K562 (cell line): Measurements from ENCODE around the gene DUOXA2. TPM values are rescaled to one million over a fixed set of nuclear protein-coding genes. Genes with fewer than 3 reads are reported as not detected.

ENCODE experiments used
- ATF1 ChIP-seq, 2 experiments: fragments of 450-650 bp in 1 of 2; IDR thresholded peaks; 2 replicates each; pipeline ENCODE4 v1.6.1; 2016; ENCODE audit warnings: missing compliant biosample characterization in 1 of 2, missing genetic modification characterization in 1 of 2
- CBX5 ChIP-seq: IDR thresholded peaks from 2 replicates; pipeline ENCODE4 v1.6.1; 2014; ENCODE audit warnings: low read depth, borderline replicate concordance
- DPF2 ChIP-seq: fragments of 450-650 bp; IDR thresholded peaks from 2 replicates; pipeline ENCODE4 v1.6.1; 2016
- ELF1 ChIP-seq: fragments of 200-800 bp; sonication (Bioruptor generic); IDR thresholded peaks from 2 replicates; pipeline ENCODE4 v1.6.1; 2016; ENCODE audit warnings: missing genetic modification characterization, missing compliant biosample characterization
- EP400 ChIP-seq: fragments of 450-650 bp; IDR thresholded peaks from 2 replicates; pipeline ENCODE4 v1.6.1; 2017; ENCODE audit warnings: antibody characterized with exemption, mild to moderate bottlenecking, moderate library complexity
- FUS ChIP-seq: fragments of 200-400 bp; formaldehyde crosslinking; optimal IDR thresholded peaks from 2 replicates; pipeline ENCODE3; 2017; ENCODE audit warnings: low read depth, low read length
- HCFC1 ChIP-seq: IDR thresholded peaks from 2 replicates; pipeline ENCODE4 v1.6.1; 2012; ENCODE audit warnings: low read depth, low read length, improper control_type of control experiment
- MTA3 ChIP-seq: fragments of 450-650 bp; formaldehyde crosslinking; IDR thresholded peaks from 2 replicates; pipeline ENCODE4 v1.6.1; 2017; ENCODE audit warnings: mild to moderate bottlenecking, borderline replicate concordance
- NCOA6 ChIP-seq: fragments of 450-650 bp; IDR thresholded peaks from 2 replicates; pipeline ENCODE4 v1.6.1; 2017; ENCODE audit warnings: mild to moderate bottlenecking
- NONO ChIP-seq, 2 experiments: fragments of 200-400 bp in 1 of 2; fragments of 450-650 bp in 1 of 2; formaldehyde crosslinking in 1 of 2; IDR thresholded peaks; 2 replicates each; pipeline ENCODE4 v1.6.1; 2017; ENCODE audit warnings: low read depth in 2 of 2, mild to moderate bottlenecking in 2 of 2, moderate library complexity in 2 of 2, low read length in 1 of 2
- PTRF ChIP-seq: fragments of 450-650 bp; IDR thresholded peaks from 2 replicates; pipeline ENCODE4 v1.6.1; 2016; ENCODE audit warnings: mild to moderate bottlenecking, missing genetic modification characterization, missing compliant biosample characterization
- SAP30 ChIP-seq: fragments of 200-600 bp; sonication (generic); IDR thresholded peaks from 2 replicates; pipeline ENCODE4 v1.6.1; 2012; ENCODE audit warnings: borderline replicate concordance, low read depth, mild to moderate bottlenecking, moderate library complexity, low read length, control low read depth, inconsistent platforms; ENCODE audit not compliant: insufficient read depth, poor library complexity, severe bottlenecking
- TAF7 ChIP-seq: fragments of 450-650 bp; IDR thresholded peaks from 2 replicates; pipeline ENCODE4 v1.6.1; 2016; ENCODE audit warnings: missing genetic modification characterization, missing compliant biosample characterization
- TEAD1 ChIP-seq, 2 experiments: fragments of 450-650 bp in 1 of 2; sonication (generic) in 1 of 2; formaldehyde crosslinking; IDR thresholded peaks; 2 replicates each; pipeline versions ENCODE4 v1.4.0 to v1.8.0; 2020 to 2022; ENCODE audit warnings: mild to moderate bottlenecking in 2 of 2, missing genetic modification reagents in 1 of 2
- WHSC1 ChIP-seq: IDR thresholded peaks from one replicate; pipeline ENCODE4 v1.6.1; 2012; ENCODE audit warnings: low read length, control low read depth, inconsistent platforms
- ZNF224 ChIP-seq: sonication (generic); formaldehyde crosslinking; IDR thresholded peaks from 2 replicates; pipeline ENCODE4 v1.8.0; 2022; ENCODE audit warnings: mild to moderate bottlenecking, missing genetic modification reagents
- ZNF551 ChIP-seq: fragments of 250-450 bp; sonication (Bioruptor Pico); IDR thresholded peaks from 2 replicates; pipeline ENCODE4 v1.5.0; 2021; ENCODE audit warnings: mild to moderate bottlenecking, moderate library complexity
- ZNF583 ChIP-seq: fragments of 250-450 bp; sonication (Bioruptor Pico); IDR thresholded peaks from 2 replicates; pipeline ENCODE4 v1.4.0; 2020
- ZNF584 ChIP-seq: fragments of 200-800 bp; sonication (Bioruptor generic); IDR thresholded peaks from 2 replicates; pipeline ENCODE4 v1.6.1; 2016; ENCODE audit warnings: low read depth, mild to moderate bottlenecking, missing genetic modification characterization, missing compliant biosample characterization
- ZNF766 ChIP-seq: fragments of 200-800 bp; sonication (Bioruptor generic); conservative IDR thresholded peaks from 2 replicates; pipeline ENCODE4 v1.6.1; 2016; ENCODE audit warnings: missing genetic modification characterization, missing compliant biosample characterization
- ZNF778 ChIP-seq: fragments of 450-650 bp; formaldehyde crosslinking; IDR thresholded peaks from 2 replicates; pipeline ENCODE4 v1.4.0; 2020; ENCODE audit warnings: mild to moderate bottlenecking, moderate library complexity
- polyA plus RNA-seq, 8 experiments: library from polyadenylated mRNA; depleted of rRNA in 4 of 8; stranded (reverse) in 5 of 8; unstranded in 3 of 8; fragments of >200 nt; fragmentation: Nextera tagmentation in 2 of 8; fragmentation: Illumina TruSeq in 1 of 8; extraction: Ambion mirVana in 2 of 8; extraction: Trizol in 1 of 8; gene quantifications; 2 replicates each; pipeline versions ENCODE4 v1.2.1 to v1.2.3, GENCODE V29; 2011 to 2014; ENCODE audit warnings: inconsistent platforms in 1 of 8, missing spikeins in 1 of 8
- total RNA-seq, 7 experiments: library from RNA; depleted of rRNA in 6 of 7; stranded (reverse); fragments of >200 nt in 6 of 7; fragmentation: Illumina TruSeq in 2 of 7; extraction: Trizol in 2 of 7; gene quantifications; 2 replicates each; pipeline versions ENCODE4 v1.2.1 to v1.2.3, GENCODE V29; 2011 to 2021; ENCODE audit warnings: low replicate concordance in 1 of 7
- TF ChIP-seq, protein P1 (sequence below): sonication (generic); formaldehyde crosslinking; IDR thresholded peaks from 2 replicates; pipeline ENCODE4 v1.8.1; 2022; ENCODE audit warnings: missing genetic modification reagents
- TF ChIP-seq, protein P2 (sequence below): fragments of 450-650 bp; IDR thresholded peaks from 2 replicates; pipeline ENCODE4 v1.7.1; 2018; ENCODE audit warnings: mild to moderate bottlenecking, low read depth; ENCODE audit not compliant: partially characterized antibody
- TF ChIP-seq, protein P3 (sequence below): fragments of 200-800 bp; sonication (Bioruptor generic); IDR thresholded peaks from 2 replicates; pipeline ENCODE4 v1.6.1; 2017; ENCODE audit warnings: missing genetic modification characterization, missing compliant biosample characterization

DUOXA2 gene
- total and polyA plus RNA-seq, 9 of the 15 experiments (the other 6 are each of a cell fraction or from before 2014, with no cell fraction given) = not detected

DNA sequence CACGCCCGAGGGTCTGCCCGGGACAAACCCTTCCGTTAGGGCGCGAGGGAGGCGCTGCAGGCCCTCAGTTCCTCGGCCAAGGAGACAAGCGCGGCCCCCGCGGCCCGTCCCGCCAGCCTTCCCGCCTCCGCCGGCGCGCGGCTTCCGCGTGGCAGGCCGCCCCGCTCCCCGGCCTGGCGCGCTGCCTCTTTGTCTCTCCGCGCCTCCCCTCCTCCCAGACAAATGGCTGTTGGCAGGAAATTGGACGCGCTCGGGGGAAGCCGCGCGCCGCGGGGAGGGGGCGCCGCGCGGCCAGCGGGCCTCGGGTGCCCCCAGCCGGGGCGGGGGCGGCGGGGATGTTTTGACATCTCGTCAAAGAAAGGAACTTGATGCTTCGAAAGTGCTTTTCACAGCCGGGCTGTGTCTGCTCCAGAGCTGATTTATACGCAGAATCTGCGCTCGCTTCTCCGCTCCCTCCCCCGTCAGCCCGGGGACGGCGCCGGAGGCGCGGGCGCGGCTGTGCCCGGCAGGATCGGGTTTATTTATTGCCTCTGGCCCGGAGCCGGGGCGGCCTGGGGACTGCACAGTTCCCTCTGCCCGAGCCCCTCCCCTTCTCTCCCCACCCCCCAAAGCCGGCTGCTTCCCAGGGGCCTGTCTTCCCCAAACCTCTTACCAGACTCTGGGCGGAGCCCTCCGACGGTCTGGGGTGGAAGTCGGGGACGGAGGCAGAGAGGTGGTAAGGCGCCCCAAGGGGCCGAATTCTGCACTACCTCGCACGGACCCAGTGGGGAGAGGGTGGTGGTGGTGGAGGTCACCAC is 52.9 kb downstream of the DUOXA2 start (continued):
- TF ChIP-seq ZNF766 (CRISPR knock-in tag) (0 out of 2 replicates have a peak, but pooled peaks have one; percentile 43), PTRF (no peak), ATF1 (CRISPR knock-in tag; IDR thresholded peaks at IDR 0.05) (no peak), ATF1 (tag; IDR thresholded peaks at IDR 0.05) (peak; percentile 58; the same call in 1 of the 2 replicates), HCFC1 (peak; percentile 43; the same call in 1 of the 2 replicates), MTA3 (no peak), WHSC1 (no peak), ZNF778 (CRISPR knock-in tag) (no peak), TEAD1 (CRISPR knock-in tag; IDR thresholded peaks at IDR 0.05) (no peak), ZNF224 (CRISPR knock-in tag) (no peak), ZNF551 (CRISPR knock-in tag) (no peak), EP400 (no peak; the same call in 1 of the 2 replicates), SAP30 (no peak), ZNF584 (CRISPR knock-in tag) (no peak), CBX5 (no peak), NONO (IDR thresholded peaks at IDR 0.05; ENCODE audit: low read depth in 2 of 2, low read length in 1 of 2) (0 out of 4 replicates have a peak, but pooled peaks of 1 of the 2 experiments have one; percentile 74), DPF2 (no peak), ZNF583 (CRISPR knock-in tag) (0 out of 2 replicates have a peak, but pooled peaks have one; percentile 49), NCOA6 (peak; percentile 52; the same call in 1 of the 2 replicates), TAF7 (tag) (no peak), FUS (no peak), ELF1 (peak; percentile 35; the same call in 1 of the 2 replicates)
- TF ChIP-seq, protein P1, sequence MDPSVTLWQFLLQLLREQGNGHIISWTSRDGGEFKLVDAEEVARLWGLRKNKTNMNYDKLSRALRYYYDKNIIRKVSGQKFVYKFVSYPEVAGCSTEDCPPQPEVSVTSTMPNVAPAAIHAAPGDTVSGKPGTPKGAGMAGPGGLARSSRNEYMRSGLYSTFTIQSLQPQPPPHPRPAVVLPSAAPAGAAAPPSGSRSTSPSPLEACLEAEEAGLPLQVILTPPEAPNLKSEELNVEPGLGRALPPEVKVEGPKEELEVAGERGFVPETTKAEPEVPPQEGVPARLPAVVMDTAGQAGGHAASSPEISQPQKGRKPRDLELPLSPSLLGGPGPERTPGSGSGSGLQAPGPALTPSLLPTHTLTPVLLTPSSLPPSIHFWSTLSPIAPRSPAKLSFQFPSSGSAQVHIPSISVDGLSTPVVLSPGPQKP (CRISPR knock-in tag) = no peak
- TF ChIP-seq, protein P2, sequence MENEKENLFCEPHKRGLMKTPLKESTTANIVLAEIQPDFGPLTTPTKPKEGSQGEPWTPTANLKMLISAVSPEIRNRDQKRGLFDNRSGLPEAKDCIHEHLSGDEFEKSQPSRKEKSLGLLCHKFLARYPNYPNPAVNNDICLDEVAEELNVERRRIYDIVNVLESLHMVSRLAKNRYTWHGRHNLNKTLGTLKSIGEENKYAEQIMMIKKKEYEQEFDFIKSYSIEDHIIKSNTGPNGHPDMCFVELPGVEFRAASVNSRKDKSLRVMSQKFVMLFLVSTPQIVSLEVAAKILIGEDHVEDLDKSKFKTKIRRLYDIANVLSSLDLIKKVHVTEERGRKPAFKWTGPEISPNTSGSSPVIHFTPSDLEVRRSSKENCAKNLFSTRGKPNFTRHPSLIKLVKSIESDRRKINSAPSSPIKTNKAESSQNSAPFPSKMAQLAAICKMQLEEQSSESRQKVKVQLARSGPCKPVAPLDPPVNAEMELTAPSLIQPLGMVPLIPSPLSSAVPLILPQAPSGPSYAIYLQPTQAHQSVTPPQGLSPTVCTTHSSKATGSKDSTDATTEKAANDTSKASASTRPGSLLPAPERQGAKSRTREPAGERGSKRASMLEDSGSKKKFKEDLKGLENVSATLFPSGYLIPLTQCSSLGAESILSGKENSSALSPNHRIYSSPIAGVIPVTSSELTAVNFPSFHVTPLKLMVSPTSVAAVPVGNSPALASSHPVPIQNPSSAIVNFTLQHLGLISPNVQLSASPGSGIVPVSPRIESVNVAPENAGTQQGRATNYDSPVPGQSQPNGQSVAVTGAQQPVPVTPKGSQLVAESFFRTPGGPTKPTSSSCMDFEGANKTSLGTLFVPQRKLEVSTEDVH = no peak
- TF ChIP-seq, protein P3, sequence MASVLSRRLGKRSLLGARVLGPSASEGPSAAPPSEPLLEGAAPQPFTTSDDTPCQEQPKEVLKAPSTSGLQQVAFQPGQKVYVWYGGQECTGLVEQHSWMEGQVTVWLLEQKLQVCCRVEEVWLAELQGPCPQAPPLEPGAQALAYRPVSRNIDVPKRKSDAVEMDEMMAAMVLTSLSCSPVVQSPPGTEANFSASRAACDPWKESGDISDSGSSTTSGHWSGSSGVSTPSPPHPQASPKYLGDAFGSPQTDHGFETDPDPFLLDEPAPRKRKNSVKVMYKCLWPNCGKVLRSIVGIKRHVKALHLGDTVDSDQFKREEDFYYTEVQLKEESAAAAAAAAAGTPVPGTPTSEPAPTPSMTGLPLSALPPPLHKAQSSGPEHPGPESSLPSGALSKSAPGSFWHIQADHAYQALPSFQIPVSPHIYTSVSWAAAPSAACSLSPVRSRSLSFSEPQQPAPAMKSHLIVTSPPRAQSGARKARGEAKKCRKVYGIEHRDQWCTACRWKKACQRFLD = 0 out of 2 replicates have a peak, but pooled peaks have one; percentile 34
